ACC112 (cell line): Measurements from ENCODE around the gene HOXD4.

Experiments used
- H2AFZ ChIP-seq: fragments of 200-600 bp; sonication (generic); one replicate; pipeline ENCODE4 v1.6.0; 2017; ENCODE audit warnings: antibody characterized with exemption, low read length; ENCODE audit not compliant: unreplicated experiment
- H3K27ac ChIP-seq: fragments of 200-600 bp; sonication (generic); 2 replicates; pipeline ENCODE4 v1.5.1; 2014; ENCODE audit warnings: low read depth, mild to moderate bottlenecking, antibody characterized with exemption, low read length, moderate library complexity
- H3K27me3 ChIP-seq: fragments of 200-600 bp; sonication (generic); 2 replicates; pipeline ENCODE4 v1.6.1; 2014; ENCODE audit warnings: mild to moderate bottlenecking, antibody characterized with exemption, low read length, moderate library complexity, mixed read lengths; ENCODE audit not compliant: insufficient read depth
- H3K36me3 ChIP-seq: fragments of 200-600 bp; sonication (generic); 2 replicates; pipeline ENCODE4 v1.6.1; 2016; ENCODE audit warnings: mild to moderate bottlenecking, antibody characterized with exemption, low read length, moderate library complexity, mixed read lengths; ENCODE audit not compliant: insufficient read depth
- H3K4me1 ChIP-seq: fragments of 200-600 bp; sonication (generic); one replicate; pipeline ENCODE4 v1.6.1; 2016; ENCODE audit warnings: low read length, mixed read lengths; ENCODE audit not compliant: insufficient read depth, unreplicated experiment, control insufficient read depth
- H3K4me3 ChIP-seq: fragments of 200-600 bp; sonication (generic); 2 replicates; pipeline ENCODE4 v1.5.1; 2014; ENCODE audit warnings: mild to moderate bottlenecking, low read depth, low read length
- H3K79me2 ChIP-seq: fragments of 200-600 bp; sonication (generic); one replicate; pipeline ENCODE4 v1.6.0; 2016; ENCODE audit warnings: low read length; ENCODE audit not compliant: control insufficient read depth, unreplicated experiment, insufficient read depth

Gene HOXD4

GRCh38 chr2:176155356-176156044 is 4.2 kb downstream of the HOXD4 start:
- Histone ChIP-seq H3K79me2 (no peaks in the 10 kb centered on the region), H3K27me3 (no peaks in the 10 kb centered on the region), H3K4me3 (no peak overlapping the region), H3K4me1 (no peaks in the 10 kb centered on the region), H3K27ac (no peak overlapping the region), H2AFZ (no peak overlapping the region), H3K36me3 (no peaks in the 10 kb centered on the region)

GRCh38 chr2:176156301-176156806 is 5.0 kb downstream of the HOXD4 start:
- H2AFZ ChIP-seq = no peak overlapping the region
- no peaks in the 10 kb centered on the region for H3K27me3 ChIP-seq
- no peak overlapping the region for H3K27ac ChIP-seq

GRCh38 chr2:176156807-176157498 is 5.6 kb downstream of the HOXD4 start, which contains the start of gene HOXD3:
Gene HOXD3, plus strand, starts transcription at chr2:176157307. Its CDS starts 11,808 bp downstream, at chr2:176169115.
- Histone ChIP-seq H3K27me3 (no peaks in the 10 kb centered on the region), H3K4me3 (peak within 1 kb of the TSS; percentile 57), H3K27ac (no peak within 1 kb of the TSS), H2AFZ (no peak within 1 kb of the TSS), H3K36me3 (no peaks in the 10 kb centered on the region), H3K79me2 (no peaks in the 10 kb centered on the region), H3K4me1 (peaks cover 7% of the 10 kb centered on the region)

More at GRCh38 chr2:176156301-176156806, 5.0 kb downstream of the HOXD4 start:
- no peaks in the 10 kb centered on the region for H3K79me2 ChIP-seq
- H3K4me3 ChIP-seq = no peak overlapping the region
- H3K36me3 ChIP-seq = no peaks in the 10 kb centered on the region
- peaks cover 2% of the 10 kb centered on the region for H3K4me1 ChIP-seq

GRCh38 chr2:176157499-176158185 is 6.3 kb downstream of the HOXD4 start:
- H3K27ac ChIP-seq = no peak overlapping the region
- H3K4me1 ChIP-seq = peaks cover 7% of the 10 kb centered on the region
- peak overlapping the region; percentile 57 for H3K4me3 ChIP-seq
- H3K79me2 ChIP-seq = no peaks in the 10 kb centered on the region
- no peaks in the 10 kb centered on the region for H3K27me3 ChIP-seq
- H3K36me3 ChIP-seq = no peaks in the 10 kb centered on the region
- H2AFZ ChIP-seq = no peak overlapping the region

- H3K27me3 ChIP-seq = no peaks in the 10 kb centered on the region
- no peaks in the 10 kb centered on the region for H3K36me3 ChIP-seq
- H2AFZ ChIP-seq = no peak overlapping the region
- H3K27ac ChIP-seq = no peak overlapping the region
- H3K79me2 ChIP-seq = no peaks in the 10 kb centered on the region
- H3K4me3 ChIP-seq = no peak overlapping the region
- peaks cover 7% of the 10 kb centered on the region for H3K4me1 ChIP-seq
These were observed 6.8 kb downstream of the HOXD4 start for GRCh38 chr2:176158186-176158591.

- no peaks in the 10 kb centered on the region for H3K27me3 ChIP-seq
- H3K4me3 ChIP-seq = no peak overlapping the region
- no peak overlapping the region for H2AFZ ChIP-seq
These were observed 7.7 kb downstream of the HOXD4 start for GRCh38 chr2:176158855-176159662.

GRCh38 chr2:176159663-176160250 is 8.4 kb downstream of the HOXD4 start:
- H3K79me2 ChIP-seq = no peaks in the 10 kb centered on the region

More at GRCh38 chr2:176158855-176159662, 7.7 kb downstream of the HOXD4 start:
- Histone ChIP-seq H3K36me3 (no peaks in the 10 kb centered on the region), H3K27ac (no peak overlapping the region), H3K79me2 (no peaks in the 10 kb centered on the region), H3K4me1 (peaks cover 7% of the 10 kb centered on the region)

GRCh38 chr2:176160251-176160985 is 9.1 kb downstream of the HOXD4 start:
- Histone ChIP-seq H3K36me3 (no peaks in the 10 kb centered on the region), H3K27me3 (no peaks in the 10 kb centered on the region), H3K4me3 (peak overlapping the region; percentile 76), H3K4me1 (peaks cover 7% of the 10 kb centered on the region), H2AFZ (peak overlapping the region; percentile 54), H3K79me2 (no peaks in the 10 kb centered on the region), H3K27ac (no peak overlapping the region)

More at GRCh38 chr2:176159663-176160250, 8.4 kb downstream of the HOXD4 start:
- H3K4me1 ChIP-seq = peaks cover 7% of the 10 kb centered on the region
- H3K36me3 ChIP-seq = no peaks in the 10 kb centered on the region
- H3K4me3 ChIP-seq = peak overlapping the region; percentile 76
- no peak overlapping the region for H3K27ac ChIP-seq
- H3K27me3 ChIP-seq = no peaks in the 10 kb centered on the region
- H2AFZ ChIP-seq = peak overlapping the region; percentile 54

- H2AFZ ChIP-seq = peak overlapping the region; percentile 86
- no peaks in the 10 kb centered on the region for H3K79me2 ChIP-seq
- H3K36me3 ChIP-seq = no peaks in the 10 kb centered on the region
- H3K4me3 ChIP-seq = peak overlapping the region; percentile 76
- peaks cover 7% of the 10 kb centered on the region for H3K4me1 ChIP-seq
- no peak overlapping the region for H3K27ac ChIP-seq
- no peaks in the 10 kb centered on the region for H3K27me3 ChIP-seq
These were observed 9.9 kb downstream of the HOXD4 start for GRCh38 chr2:176160986-176161824.
